NCI-H2107 (cell line): ENCODE data around the gene MRPL50.

Experiments used
- DNase-seq: peaks from one replicate; lab custom pipeline; 2025; lab: John Stamatoyannopoulos, UW

MRPL50 gene

DNA sequence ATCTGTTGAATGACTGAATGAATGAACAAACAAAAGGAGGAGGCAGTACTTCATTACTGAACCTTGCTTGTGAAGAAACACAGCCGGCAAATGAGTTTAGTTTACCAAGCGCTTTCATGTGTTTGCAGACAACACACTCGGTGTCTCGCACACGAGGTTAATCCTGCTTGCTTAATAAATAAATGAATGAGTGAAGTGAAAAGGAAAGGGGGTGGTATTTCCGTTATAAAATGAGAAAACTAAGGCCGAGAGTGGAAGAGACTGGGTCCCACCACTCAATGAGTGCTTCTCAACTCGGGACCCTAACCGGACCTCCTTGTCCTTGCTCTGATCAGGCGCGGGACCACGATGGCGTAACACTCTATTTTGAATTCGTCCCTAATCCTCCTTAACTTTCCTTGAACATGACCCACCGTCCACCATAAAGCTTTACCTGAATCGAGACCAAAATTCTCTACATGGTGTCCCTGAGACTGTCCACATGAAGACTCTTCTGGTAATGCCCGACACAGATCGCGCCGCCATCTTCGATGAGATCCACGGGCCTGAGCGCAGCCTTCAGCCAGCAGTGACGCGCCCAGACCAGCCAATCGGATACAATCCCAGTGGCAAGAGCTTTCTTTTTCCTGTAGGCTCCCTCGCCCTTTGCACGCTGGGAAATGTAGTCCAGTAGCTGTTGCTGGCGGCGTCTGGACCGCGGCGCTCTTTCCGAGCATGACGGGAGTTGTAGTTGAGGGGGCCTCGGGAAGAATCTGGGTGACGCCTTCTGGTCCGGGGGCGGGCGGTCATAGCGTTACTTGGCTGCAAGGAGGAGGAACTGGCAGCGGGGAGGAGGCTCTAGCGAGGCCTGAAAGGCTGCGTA, at the start of gene MRPL50, which contains the start of gene ZNF189:
Gene MRPL50, minus strand, starts transcription at position 551 of the 862 bp plus-strand sequence. Its CDS starts 26 bp downstream, at position 525.
Gene ZNF189, plus strand, starts transcription at position 784 of the 862 bp plus-strand sequence. CDS start 306 bp downstream, outside the sequence.
- peak; percentile 98 for DNase-seq

DNA sequence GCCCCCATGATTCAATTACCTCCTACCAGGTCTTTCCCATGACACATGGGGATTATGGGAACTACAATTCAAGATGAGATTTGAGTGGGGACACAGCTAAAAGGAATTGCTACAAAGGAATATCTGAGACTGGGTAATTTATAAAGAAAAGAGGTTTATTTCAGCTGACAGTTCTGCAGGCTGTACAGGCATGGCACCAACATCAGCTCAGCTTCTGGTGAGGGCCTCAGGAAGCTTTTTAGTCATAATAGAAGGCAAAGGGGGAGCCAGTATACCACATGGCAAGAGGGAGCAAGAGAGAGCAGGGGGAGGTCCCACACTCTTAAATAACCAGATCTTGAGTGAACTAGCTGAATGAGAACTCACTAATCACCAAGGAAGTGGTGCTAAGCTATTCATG, 48.3 kb upstream of the MRPL50 start:
- no peak for DNase-seq

DNA sequence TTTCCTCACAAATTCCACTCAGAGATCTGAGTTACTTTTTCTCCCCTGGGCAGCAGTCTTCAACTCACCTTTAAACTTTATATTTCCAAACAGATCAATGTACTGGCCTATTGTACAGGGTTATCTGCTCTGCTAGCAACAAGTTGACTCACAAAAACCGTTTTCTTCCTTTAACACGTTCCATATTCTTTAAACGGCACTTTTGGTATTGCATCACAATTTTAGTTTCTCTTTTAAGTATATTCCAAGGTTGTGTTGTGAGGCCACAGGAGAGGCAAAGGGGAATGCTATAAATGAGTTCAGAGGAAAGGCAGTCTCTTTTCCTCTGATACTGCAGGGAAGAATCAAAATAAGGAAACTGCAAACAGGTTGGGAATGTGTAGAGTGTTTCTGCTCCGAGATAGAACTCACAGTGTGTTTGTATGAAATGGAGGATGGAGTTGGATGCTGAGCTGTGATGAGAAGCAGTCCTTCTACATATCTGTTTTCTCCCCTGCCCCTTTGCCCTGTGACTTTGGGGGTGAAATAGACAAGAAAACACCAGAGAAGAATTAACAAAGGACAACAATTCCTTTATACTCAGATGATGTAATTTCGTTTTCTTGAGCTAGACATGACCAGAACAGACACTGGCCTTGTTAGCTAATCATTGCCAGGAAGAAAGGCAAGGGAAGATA, 47.1 kb upstream of the MRPL50 start:
- no peak for DNase-seq

DNA sequence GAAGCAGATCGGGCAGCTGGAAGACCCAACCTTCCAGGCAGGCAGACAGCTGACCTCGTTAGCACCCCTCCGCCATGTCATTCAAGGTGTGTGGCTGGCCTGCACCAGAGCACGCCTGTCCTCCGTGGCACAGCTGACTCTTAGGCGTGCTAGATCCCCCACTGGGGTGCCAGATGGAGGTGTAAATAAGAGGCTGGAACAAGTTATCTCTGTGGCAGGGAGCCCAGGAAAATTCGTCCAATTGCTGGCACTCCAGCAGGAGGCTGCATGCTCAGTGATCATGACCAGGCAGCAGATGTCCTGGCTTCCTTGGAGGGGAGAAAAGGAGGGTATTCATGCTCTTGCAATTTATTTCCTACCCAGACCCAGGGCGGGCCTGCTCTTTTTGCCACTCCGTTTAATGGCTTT, 45.0 kb upstream of the MRPL50 start:
- peak; percentile 62 for DNase-seq

DNA sequence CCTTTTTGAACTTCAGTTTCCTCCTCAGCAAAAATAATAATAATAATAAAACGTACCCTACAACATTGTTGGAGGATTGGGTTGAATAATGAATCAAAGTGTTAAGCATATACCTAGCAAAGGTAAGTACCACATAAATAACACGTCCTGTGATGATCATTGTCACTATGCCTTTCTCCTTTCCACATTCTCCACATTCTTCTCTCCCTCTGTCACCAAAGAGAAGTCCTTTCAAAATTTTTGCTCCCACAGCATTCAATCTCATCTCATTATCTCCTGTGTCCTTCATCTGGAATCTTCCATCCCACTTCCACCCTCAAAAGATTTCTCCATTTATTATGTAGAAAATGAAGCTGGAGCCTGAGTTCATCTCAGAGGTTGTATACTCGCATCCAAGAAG, 44.3 kb upstream of the MRPL50 start:
- DNase-seq: no peak

DNA sequence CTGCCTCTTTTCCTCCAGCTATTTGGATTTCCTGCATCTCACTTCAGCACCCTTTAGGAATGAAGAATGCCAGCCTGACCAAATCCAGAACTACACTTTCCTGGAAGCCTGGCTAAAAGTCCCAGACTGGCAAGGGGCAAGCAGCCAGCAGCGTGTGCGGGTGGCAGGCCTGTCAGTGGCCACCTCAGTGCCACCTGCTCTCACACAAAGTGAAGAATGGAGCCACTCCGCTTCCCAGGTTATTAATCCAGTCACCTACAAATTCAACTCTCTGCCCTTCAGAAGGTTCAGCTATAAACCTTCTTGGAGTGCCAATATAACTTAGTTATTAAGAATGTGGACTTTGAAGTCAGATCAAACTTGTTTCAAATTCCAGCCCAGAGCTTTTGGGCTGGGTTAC, 43.9 kb upstream of the MRPL50 start:
- no peak for DNase-seq

DNA sequence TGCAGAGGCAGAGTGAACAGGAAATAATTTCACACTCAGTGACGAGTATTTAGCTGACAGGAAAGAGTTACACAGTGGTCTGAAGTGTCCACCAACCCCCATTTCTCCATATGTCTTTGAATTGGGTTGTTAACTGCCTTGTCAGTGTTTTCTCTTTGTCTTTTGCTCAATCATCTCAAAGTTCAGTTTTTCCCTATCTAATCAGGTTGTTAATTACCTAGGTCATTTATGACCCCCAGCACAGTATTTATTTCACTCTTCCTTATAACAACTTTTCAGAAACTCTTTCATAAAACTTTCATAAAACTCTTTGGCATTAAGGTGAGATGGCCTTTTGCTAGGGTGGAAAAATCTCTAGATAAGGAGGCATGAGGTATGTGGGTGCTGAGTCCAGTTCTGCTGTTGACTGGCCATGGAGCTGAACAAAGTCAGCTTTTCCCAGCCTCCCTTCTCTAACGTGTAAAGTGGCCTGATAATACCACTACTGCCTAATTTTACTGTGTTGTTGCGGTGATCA, 42.4 kb upstream of the MRPL50 start:
- DNase-seq: no peak

DNA sequence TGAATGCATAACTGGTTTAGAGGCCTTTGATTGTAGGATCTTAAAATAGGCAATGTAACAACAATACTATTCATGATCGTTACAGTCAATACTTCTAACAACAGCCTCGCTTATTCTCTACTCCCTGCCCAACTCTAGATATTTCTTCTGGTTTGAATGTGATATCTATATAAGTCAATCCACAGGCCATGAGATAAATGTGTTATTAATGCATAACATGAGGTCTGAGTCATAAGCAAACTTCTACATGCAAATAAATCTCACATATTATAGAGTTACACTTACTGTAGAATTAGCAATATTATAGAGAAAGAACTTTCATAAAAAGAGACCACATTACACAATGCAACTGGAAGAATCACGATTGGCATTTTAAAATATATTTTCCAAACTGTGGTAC, 40.1 kb upstream of the MRPL50 start:
- no peak for DNase-seq

DNA sequence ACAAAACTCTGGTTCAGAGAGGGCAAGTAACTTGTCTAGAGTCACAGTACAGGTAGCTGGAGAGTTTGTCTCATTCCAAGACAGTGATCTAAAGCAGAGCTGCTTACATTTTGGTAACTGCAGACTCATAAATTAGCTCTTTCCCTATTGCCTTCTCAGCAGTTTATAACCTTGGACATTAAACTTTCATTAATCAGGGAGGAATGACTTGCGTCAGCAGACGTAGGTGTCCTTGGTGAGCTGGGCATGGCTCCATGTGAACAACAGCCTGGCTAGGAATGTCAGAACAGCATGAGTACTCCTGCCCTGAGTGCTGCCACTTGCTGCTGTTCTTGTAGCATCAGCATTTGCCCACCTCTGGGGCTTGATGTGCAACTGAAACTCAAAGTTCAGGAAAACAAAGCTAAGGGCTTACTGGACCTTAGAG, 39.4 kb upstream of the MRPL50 start:
- no peak for DNase-seq

DNA sequence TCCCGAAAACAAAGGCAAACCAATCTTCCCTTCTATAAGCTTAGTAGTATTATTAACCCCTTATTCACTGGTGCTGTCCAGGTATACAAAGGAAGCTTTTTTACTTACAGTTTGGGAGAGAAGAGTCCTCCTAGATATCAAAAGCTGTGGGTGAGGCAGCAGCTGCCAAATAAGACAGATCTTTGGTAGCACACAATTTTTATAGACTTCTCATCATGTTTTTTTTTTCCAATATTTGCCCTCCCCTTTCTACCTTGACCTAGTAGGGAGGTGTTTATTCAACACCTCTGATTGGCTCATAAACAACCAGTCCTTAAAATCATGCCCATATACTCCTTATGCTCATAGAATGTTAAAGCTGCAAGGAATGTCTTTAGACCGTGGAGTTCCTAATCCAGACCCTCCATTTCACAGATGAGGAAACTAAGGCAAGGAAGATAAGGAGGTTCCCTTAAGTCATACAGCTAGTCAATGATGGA, 37.2 kb upstream of the MRPL50 start, which contains the start of gene ALDOB:
Gene ALDOB, minus strand, starts transcription at position 174 of the 479 bp plus-strand sequence. CDS start 4,887 bp downstream, outside the sequence.
- no peak for DNase-seq

DNA sequence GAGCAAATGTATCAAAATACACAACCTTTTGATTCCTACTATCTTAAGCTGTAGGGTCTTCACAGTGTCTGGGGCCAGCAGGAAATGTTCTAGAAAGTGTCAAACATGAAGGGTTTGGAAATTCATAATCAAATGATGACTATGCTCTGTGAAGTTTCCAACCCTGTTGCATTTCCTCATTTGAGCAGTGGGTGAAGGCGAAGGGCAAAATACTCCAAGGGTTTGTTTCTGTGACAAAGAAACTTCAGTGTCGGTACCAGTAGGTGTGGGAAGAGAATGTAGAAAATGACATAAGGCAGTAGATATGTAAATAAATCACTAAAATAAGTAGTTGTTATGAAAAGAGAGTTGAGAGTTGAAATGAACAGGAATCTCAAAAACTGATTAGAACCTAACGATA, 36.6 kb upstream of the MRPL50 start:
- no peak for DNase-seq

DNA sequence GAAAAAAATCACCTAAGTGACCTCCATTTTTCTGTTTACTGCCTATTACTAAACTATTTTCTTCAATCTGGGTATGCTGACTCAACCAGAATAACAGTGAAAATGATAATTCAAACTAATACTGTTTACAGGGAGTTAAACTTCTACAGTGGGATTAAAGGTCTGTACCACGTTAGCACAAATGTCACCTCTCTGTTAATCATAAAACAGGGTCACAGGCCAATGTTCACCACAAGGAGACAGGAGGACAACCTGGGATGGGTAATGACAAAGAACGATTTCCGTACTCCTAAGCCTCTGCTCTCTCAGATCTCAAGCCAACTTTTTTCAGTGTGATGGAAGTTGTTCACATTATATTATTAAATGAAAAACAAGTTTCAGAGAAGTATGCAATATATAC, 34.8 kb upstream of the MRPL50 start:
- DNase-seq: no peak

DNA sequence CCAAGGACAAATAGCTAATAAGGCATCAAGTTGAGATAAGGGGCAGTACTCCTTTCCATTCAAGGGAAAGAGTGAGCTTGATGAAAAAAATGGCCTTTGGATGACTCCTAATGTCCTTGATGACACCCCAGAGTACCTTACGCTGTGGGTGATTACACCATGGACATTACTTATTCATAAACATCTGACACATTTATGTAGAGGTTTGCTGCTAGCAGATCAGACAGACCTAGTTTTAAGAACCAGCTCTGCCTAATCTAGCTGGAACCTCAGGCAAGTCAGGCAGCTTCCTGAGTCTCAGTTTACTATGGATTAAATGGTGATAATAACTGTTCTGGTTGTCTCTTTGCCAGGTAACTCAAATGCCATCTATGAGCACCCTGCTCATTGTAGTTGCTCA, 34.3 kb upstream of the MRPL50 start:
- no peak for DNase-seq

DNA sequence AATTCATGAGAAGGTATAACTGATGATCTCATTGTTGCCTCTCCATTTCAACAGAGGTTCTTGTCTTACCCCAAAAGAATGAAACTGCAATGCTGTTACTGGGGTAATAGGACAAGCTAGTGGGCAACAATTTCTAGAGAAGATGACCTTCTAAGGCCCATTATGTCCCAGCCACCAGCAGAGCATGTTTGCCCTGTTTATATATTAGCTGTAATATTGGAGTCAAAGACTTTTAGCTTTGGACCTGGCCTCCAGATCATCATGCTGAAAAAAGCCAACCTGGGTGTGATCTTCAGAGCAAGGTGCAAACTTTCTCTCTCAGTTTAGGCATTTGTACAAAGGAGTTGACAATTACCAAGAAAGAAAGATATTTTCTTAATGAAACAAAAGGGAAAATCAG, 33.8 kb upstream of the MRPL50 start:
- no peak for DNase-seq

DNA sequence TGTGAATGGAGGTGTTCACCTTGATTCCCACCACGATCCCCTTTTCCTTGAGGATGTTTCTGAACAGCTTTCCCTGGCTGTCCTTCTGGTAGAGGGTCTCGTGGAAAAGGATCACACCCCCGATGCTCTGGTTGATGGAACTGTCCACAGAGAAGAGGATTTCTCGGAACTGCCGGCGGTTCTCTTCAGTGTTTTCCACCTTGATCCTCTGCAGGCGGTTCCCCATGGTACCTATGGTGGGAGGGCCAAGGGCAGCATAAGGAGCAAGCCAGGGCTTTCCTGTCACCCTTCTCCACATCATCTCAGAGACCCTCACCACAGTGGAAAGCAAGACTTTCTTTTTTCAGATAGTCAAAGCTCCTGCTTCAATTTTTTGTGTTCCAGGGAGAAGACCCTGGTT, 31.3 kb upstream of the MRPL50 start:
- DNase-seq: no peak

DNA sequence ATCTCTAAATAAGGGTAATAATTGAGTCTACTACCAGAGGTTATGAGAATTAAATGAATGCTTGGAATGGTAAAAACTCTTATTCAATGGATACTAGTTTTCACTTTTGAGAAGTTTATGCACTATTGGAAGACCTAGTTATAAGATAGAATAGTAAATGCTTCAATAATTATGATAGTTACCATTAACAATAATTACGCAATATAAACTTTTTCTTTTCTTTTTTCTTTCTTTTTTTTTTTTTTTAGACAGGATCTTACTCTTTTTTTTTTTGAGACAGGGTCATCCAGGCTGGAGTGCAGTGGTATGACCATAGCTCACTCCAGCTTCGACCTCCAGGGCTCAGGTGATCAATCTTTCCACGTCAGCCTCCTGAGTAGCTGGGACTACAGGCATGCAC, 30.5 kb upstream of the MRPL50 start:
- DNase-seq: no peak

DNA sequence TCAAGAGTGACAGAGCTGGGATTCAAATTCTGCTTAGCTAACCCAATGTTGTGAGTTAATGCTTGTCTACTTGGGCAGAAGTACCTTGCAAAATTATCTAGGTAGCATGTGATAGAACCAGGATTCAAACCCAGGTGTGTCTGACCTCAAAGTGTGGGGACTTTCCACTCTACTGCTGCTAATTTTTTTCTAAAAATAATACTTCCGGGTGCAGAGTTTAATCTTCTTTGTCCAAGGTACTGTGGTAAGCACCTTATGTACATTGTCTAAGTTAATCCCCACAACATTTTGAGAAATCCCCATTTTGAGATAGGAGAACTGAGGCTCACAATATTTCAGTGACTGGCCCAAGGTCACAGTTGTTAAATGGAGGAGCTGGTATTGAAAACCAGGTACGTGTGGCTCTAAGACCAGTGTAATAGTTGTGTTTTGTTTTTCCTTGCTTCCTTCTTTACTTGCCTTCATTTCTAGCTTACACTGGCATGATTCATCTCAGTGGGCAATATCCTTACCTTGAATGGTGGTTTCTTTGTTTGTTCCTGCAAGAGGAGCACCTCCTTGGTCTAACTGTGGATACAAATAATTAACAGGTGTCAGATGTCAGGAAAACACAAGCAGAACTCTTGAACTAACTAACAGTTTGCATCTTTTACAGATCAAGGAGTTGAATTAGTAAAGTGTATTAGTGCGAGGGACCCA, 29.7 kb upstream of the MRPL50 start:
- DNase-seq: no peak

DNA sequence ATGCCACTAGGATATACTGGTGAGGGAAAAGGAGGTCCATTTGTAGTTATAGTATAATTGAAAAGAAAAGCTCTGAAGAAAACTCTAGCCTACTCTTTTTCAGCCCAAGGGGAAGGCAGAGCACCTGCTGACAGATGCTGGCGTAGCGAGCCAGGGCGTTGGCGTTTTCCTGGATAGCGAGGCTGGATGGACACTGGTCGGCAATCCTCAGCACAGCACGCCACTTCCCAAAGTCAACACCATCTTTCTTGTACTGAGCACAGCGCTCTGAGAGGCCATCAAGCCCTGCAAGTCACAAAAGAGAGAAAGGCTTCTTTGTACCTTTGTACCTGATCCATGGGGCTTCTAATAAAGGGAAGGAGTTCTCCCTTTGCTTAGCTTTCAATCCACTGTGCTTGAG, 28.9 kb upstream of the MRPL50 start:
- DNase-seq: no peak

DNA sequence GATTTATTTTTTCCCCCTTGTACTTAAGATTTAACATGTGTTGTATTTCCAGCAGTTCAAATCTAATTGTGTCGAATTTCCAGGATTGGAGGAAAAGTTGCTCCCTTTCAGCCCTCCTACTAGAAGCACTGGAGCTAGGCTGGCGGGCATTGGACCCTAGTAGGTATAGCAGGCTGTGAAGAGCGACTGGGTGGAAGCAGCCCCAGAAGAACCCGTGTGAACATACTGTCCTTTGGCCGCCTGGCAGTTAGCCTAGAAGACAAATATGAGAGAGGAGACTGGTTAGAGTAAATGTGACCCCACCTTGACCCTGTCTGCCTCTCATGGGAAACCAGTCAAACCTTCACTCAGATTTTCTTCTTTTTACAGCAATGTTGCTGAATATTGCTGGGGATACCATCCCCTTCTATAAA, 23.2 kb upstream of the MRPL50 start:
- no peak for DNase-seq

DNA sequence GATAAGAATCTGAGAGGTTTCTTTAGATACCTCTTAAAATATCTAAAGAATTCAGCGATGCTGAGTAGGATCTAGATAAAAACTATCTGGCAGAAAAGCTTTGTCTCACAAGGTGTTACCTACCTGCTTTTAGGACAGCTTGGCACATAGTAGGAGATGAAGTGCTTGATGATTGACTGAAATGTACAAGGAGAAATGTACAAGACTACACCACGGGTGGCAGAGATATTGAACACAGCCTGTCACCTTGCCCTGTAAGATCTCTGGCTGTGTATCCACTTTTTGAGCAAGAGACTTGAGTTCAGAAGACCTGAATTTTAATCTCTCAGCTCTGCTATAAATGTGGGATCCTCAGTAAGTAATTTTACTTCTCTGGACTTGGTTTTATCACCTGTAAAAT, 21.4 kb upstream of the MRPL50 start:
- DNase-seq: no peak

DNA sequence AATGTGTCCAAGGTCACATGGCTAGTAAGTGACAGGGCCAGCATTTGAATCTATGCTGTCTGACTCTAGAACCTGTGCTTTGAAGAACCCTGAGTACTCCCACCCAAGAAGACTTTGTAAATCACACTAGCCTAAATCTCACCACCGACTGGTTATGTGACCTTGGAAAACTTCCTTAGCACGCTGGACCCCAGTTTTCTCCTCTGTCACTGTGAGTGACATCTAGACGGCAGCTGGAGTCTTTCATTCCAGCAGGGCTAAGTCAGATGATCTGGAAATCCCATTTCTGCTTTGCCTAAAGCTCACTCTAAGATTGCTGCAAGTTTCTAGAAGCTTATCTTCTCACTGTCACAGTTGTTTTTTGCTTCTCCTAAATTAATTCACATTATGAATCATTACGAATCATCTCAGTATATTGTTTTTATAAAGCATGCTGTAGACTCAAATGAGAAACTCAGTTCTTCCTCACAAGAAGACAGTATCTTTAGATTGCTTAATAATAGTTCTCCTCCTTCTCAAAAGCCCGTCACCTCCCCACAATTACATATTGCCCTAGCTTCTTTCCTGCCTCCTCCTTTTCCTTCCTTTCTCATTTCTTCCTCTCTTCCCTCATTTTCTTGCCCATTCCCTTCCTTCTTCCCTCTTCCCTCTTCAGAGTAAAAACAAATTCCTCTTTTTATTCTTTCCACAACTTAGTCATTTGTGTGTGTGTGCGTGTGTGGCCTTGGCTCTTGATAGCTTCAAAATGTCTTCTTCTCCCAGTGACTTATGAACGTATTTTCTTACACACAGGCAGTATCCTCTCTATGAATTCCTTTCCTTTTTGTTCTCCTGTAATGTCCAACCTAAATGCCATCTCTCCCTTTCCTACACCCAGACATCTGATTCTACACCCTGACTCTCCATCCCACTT, 20.4 kb upstream of the MRPL50 start:
- DNase-seq: no peak
